ENCODE results near the gene TMEM185B. TPM values are rescaled to one million over a fixed set of nuclear protein-coding genes. Genes with fewer than 3 reads are reported as not detected.
A peak's percentile ranks its signal among the peaks of the same experiment; 100 is the strongest.
"Not testable (repeated sequence)": the region's sequence is repeated elsewhere in the genome, so short reads cannot be mapped to it uniquely, and the experiment has no call there.

TMEM185B gene
- 10 to 100 TPM; 20.3 to 21.4 TPM for total RNA-seq

DNA sequence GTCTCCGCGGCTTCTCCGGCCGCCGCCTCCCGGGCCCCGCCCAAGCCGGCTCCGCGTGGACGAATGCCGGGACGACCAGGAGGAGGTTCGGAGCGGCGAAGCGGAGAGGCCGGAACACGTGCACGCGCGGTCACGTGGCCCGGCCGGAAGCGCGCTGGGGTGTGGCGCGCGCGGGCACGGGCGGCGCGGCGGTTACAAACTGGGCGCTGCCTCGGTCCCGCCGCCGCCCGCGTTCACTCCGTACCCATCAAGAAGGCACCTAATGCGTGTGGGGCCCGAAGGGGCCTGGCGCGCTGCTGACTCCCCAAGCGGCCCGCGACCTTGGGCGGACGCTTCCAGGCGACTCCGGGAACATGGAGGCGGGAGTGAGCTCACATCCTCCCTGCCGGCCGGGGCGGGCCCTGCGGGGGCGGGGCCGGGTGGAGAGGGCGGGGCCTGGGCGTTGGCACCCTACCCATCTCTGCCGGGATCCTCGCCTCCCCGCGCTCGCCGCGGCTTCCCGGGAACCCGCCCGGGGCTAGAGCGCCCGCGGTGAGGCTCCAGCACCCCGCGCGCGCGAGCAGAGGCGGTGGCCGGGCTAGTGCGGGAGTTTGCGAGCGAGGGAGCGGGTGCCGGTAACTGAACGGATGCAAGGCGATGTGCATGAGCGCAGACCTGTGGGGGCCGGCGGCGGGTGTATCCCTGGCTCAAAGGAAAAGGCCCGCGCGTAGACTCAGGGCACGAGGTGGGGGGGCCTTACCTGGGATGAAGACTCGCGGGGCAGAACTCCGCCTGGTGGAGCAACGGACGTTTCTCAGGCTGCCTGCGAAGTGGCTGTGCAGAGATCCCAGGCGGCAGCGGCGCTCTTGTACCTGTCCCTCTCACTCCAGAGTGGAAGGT is at the start of gene TMEM185B:
TMEM185B (minus strand) TSS at position 367 of the 879 bp plus-strand sequence. CDS start 424 bp downstream, outside the sequence.
- H3K36me3 Mint-ChIP-seq = peaks cover 52% of the 10 kb centered on the region
- H3K9me3 Mint-ChIP-seq (ENCODE audit: low read depth) = no peaks in the 10 kb centered on the region
- H3K4me3 Mint-ChIP-seq = peak within 1 kb of the TSS; percentile 78
- CTCF ChIA-PET = interaction anchor here (0.7 to 1.5 kb wide), 8 partner anchors 9 to 468 kb away, joined by 3 to 6 read pairs (median 3); no protein-coding TSS in a partner anchor
- peaks cover 74% of the 10 kb centered on the region for H3K4me1 Mint-ChIP-seq
- ATAC-seq (peak; percentile 96), DNase-seq (peak; percentile 92)
- H3K27me3 Mint-ChIP-seq = no peaks in the 10 kb centered on the region
- peak within 1 kb of the TSS; percentile 88 for H3K27ac Mint-ChIP-seq

DNA sequence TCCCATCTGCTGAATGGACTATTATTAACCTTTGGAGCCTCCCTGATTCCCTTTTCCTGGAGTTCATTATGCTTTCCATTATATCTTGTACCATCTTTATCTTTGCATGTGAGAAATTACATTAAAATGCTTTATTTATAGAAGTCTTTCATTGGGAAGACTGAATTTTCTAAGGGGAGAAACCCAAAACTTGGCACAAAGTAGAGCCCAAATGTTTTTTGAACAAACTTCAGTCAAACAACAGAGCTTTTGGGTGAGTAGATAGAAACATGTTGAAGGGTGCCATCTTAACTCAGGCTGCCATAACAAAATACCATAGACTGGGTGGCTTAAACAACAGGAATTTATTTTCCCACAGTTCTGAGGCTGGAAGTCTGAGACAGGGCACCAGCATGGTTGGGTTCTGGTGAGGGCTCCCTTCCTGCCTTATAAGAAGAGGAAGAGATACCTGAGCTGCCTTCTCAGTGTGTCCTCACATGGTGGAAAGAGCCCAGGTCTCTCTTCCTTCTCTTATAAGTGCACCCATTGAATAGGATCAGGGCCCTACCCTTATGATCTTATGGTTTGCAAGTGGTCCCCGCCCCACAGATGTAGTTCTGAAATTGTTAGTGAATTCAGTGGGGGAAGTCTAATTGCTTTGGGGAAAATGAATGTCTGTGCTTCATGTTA is 48.6 kb upstream of the TMEM185B start:
- ATAC-seq (no peak), DNase-seq (no peak)
- peaks cover 42% of the 10 kb centered on the region for H3K4me1 Mint-ChIP-seq
- peaks cover 54% of the 10 kb centered on the region for H3K36me3 Mint-ChIP-seq
- CTCF ChIA-PET = interaction anchor here (0.9 to 1.0 kb wide), 2 partner anchors 10 to 330 kb away, joined by 3 to 4 read pairs; no protein-coding TSS in a partner anchor
- H3K4me3 Mint-ChIP-seq = no peak overlapping the region
- no peaks in the 10 kb centered on the region for H3K27me3 Mint-ChIP-seq
- peaks cover 9% of the 10 kb centered on the region for H3K9me3 Mint-ChIP-seq (ENCODE audit: low read depth)
- H3K27ac Mint-ChIP-seq = no peak overlapping the region

DNA sequence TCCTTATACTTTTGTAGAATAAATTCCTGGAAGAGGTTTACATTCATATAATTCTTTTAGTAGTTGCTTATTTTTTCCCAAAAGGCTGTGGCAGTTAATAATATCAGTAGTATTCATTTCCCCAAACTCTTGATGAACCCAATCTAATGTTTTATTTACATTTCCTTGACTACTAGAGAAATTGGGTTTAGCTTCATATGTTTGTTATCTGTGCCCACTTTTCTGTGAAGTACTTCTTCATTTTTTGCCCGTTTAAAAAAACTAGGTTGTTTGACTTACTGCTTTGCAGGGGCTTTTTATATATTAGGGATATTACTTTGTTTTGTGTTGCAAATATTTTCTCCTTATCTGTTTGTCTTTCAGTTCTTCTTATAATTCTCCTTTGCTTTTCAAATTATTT is 46.6 kb upstream of the TMEM185B start:
- H3K36me3 Mint-ChIP-seq = peaks cover 43% of the 10 kb centered on the region
- no peak for DNase-seq
- peaks cover 4% of the 10 kb centered on the region for H3K9me3 Mint-ChIP-seq (ENCODE audit: low read depth)
- H3K27me3 Mint-ChIP-seq = no peaks in the 10 kb centered on the region
- no peak overlapping the region for H3K4me3 Mint-ChIP-seq
- no peak for ATAC-seq
- CTCF ChIA-PET = no interaction called here
- H3K27ac Mint-ChIP-seq = no peak overlapping the region
- peaks cover 48% of the 10 kb centered on the region for H3K4me1 Mint-ChIP-seq

DNA sequence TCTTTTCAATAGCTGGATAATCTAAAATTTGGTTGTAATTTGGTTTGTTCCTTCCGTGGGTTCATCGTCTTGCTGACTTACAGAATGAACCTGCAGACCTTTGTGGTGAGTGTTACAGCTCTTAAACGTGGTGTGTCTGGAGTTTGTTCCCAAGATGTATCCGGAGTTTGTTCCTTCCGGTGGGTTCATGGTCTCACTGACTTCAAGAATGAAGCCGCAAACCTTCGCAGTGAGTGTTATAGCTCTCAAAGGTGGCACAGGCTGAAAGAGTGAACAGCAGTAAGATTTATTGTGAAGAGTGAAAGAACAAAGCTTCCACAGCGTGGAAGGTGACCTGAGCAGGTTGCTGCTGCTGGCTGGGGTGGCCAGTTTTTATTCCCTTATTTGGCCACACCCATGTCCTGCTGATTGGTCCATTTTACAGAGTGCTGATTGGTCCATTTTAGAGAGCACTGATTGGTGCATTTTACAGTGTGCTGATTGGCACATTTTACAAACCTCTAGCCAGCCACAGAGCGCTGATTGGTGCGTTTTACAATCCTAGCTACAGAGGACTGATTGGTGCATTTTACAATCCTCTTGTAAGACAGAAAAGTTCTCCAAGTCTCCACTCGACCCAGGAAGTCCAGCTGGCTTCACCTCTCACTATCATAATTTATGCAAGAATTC is 46.0 kb upstream of the TMEM185B start:
- Mint-ChIP-seq H3K4me3 (no peak overlapping the region), H3K4me1 (peaks cover 48% of the 10 kb centered on the region), H3K27ac (no peak overlapping the region), H3K9me3 (ENCODE audit: low read depth) (peaks cover 4% of the 10 kb centered on the region), H3K36me3 (peaks cover 43% of the 10 kb centered on the region), H3K27me3 (no peaks in the 10 kb centered on the region)
- no peak for DNase-seq
- ATAC-seq = no peak
- CTCF ChIA-PET = no interaction called here

DNA sequence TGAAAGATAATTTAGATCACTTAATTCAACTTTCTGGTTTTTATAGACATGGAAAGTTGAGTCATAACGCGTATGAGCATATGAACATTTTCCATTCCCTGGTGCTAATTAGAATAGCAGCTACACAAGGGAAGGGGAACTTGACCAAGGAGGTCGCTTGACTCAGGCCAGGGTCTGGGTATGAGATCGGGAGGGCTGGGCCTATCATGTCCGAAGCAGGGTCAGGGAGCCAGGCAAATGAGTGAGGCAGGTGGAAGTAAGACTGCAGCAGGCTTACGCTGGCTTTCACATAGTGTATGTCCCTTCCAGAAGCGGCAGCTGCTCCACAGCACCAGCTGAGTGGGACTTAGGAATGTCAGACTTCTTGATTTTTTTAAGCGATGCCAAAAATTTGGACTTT is 44.1 kb upstream of the TMEM185B start:
- H3K27me3 Mint-ChIP-seq = no peaks in the 10 kb centered on the region
- peaks cover 30% of the 10 kb centered on the region for H3K4me1 Mint-ChIP-seq
- no peak overlapping the region for H3K4me3 Mint-ChIP-seq
- DNase-seq (no peak), ATAC-seq (no peak)
- H3K36me3 Mint-ChIP-seq = peaks cover 37% of the 10 kb centered on the region
- H3K27ac Mint-ChIP-seq = no peak overlapping the region
- H3K9me3 Mint-ChIP-seq (ENCODE audit: low read depth) = peaks cover 4% of the 10 kb centered on the region
- CTCF ChIA-PET = interaction anchor here (0.9 kb wide), 1 partner anchor 8 kb away, joined by 3 read pairs; no protein-coding TSS in a partner anchor

DNA sequence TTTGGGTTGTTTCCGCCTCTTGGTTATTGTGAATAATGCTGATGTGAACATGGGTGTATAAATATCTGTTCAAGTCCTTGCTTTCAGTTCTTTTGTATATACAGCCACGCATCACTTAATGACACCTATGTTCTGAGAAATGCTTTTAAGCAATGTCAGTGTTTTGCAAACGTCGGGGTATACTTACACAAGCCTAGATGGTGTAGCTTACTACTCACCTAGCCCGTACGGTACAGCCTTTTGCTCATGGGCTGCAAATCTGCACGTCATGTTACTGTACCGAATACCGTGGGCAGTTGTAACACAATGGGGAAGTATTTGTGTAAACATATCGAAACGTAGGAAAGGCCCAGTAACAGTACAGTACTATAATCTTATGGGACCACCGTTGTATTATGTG is 41.8 kb upstream of the TMEM185B start:
- no peak overlapping the region for H3K27ac Mint-ChIP-seq
- DNase-seq = no peak
- H3K27me3 Mint-ChIP-seq = no peaks in the 10 kb centered on the region
- ATAC-seq = no peak
- H3K36me3 Mint-ChIP-seq = peaks cover 25% of the 10 kb centered on the region
- no peak overlapping the region for H3K4me3 Mint-ChIP-seq
- peaks cover 5% of the 10 kb centered on the region for H3K9me3 Mint-ChIP-seq (ENCODE audit: low read depth)
- CTCF ChIA-PET = interaction anchor here (1.4 kb wide), 1 partner anchor 48 kb away, joined by 6 read pairs; no protein-coding TSS in a partner anchor
- peaks cover 21% of the 10 kb centered on the region for H3K4me1 Mint-ChIP-seq

DNA sequence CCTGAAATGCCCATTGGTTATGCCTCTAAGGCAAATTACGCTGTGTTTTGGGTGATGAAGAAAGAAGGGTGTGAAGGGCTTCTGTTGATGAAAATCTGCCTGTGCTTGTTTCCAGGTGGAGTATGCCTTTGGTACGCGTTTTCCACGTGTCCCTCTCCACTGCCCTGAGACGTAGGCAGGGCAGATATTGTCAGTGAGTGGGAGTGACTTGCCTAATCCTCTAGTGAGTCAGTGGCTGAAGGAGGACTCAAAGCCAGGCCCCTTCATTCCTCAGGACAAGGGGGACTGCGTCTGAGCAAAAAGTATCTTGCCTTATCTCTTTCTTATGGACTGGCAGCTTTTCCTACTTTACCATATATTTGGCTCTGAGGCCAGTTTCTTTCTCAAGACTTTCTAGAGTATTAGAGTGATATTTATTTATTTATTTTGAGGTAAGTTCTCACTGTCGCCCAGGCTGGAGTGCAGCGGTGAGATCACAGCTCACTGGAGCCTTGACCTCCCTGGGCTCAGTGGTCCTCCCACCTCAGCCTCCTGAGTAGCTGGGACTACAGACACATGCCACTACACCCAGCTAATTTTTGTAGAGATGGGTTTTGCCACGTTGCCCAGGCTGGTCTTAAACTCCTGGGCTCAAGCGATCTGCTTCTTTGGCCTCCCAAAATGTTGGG is 39.7 kb upstream of the TMEM185B start:
- H3K36me3 Mint-ChIP-seq = peaks cover 21% of the 10 kb centered on the region

DNA sequence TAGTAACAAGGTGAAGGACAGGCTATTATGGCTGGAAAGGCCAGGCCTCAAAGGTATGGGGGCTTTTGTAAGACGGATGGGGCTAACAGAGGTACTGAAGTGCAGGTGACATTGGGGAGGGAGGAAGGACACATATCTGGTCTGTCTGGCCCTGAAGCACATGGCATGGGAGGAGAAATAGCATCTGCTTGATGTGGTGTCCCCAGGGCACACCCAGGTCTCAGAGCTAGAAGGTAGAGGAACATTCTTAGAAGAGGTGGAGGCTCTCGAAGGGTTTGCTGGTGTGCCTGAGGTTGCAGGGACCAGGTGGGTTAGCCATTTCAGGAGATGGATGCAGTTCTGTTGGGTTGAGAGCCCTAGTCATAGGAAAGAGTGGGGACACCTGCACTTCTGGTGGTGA is 39.0 kb upstream of the TMEM185B start:
- Mint-ChIP-seq H3K4me1 (peaks cover 25% of the 10 kb centered on the region), H3K27me3 (no peaks in the 10 kb centered on the region), H3K36me3 (peaks cover 25% of the 10 kb centered on the region), H3K9me3 (ENCODE audit: low read depth) (peaks cover 12% of the 10 kb centered on the region), H3K27ac (no peak overlapping the region), H3K4me3 (no peak overlapping the region)
- ATAC-seq = no peak
- CTCF ChIA-PET = interaction anchor here (0.9 to 1.4 kb wide), 2 partner anchors 9 to 50 kb away, joined by 4 read pairs; no protein-coding TSS in a partner anchor
- no peak for DNase-seq

More for the DNA sequence above, 39.7 kb upstream of the TMEM185B start:
- Mint-ChIP-seq H3K27ac (no peak overlapping the region), H3K27me3 (no peaks in the 10 kb centered on the region), H3K9me3 (ENCODE audit: low read depth) (peaks cover 11% of the 10 kb centered on the region), H3K4me3 (no peak overlapping the region), H3K4me1 (peaks cover 23% of the 10 kb centered on the region)
- ATAC-seq (no peak), DNase-seq (no peak)
- CTCF ChIA-PET = interaction anchor here (1.4 kb wide), 1 partner anchor 11 kb away, joined by 3 read pairs; no protein-coding TSS in a partner anchor

DNA sequence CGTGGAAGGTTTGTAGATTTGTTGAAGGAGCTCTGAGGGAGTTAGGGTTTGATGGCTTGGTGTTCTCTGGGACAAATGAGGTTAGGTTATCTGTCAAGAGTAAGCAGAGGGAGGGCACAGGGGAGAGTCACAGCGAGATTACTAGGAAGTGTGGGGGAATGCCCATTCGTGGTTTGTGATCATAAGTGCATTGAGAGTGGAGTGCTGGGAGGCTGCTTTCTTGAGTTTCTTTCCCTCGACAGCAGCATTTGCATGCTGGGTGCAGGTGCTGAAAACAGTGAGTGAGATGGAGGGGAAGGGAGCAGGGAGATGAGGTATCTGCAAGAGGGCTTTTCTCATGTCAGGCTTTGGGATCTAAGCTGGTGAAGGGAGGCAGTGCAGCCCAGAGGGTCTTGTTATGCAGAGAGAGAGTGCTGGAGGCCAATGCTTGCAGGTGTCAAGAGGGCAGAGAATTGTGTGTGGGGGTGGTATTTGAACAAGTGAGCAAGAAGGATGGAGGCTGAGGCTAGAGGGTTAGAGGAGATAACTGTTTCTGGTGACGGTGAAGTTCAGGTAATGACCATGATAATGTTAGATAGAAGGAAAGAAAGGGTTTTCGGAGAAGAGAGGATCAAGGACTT is 38.3 kb upstream of the TMEM185B start:
- peak; percentile 45 for ATAC-seq
- Mint-ChIP-seq H3K4me1 (peaks cover 28% of the 10 kb centered on the region), H3K27me3 (no peaks in the 10 kb centered on the region), H3K4me3 (no peak overlapping the region), H3K27ac (no peak overlapping the region), H3K36me3 (peaks cover 27% of the 10 kb centered on the region), H3K9me3 (ENCODE audit: low read depth) (peaks cover 12% of the 10 kb centered on the region)
- CTCF ChIA-PET = interaction anchor here (0.9 to 1.4 kb wide), 2 partner anchors 10 to 51 kb away, joined by 4 read pairs; no protein-coding TSS in a partner anchor
- no peak for DNase-seq

DNA sequence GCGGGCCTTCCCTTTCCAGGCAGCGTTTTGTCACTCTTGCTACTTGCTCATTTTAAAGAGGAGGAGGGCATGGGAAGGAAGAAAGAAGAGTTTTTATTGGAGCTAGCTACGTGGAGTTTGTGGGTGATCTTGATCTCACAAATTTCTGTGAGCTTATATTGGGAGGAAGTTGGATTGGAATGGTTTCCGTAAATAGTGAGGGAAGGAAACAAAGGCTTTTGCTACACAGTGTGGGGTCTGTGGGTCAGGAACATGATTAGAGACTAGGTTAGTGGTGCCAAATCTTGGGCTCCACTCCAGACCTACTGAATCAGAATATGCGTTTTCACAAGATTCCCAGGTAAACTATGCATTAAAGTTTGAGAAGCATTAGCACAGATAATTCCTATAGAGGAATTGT is 37.5 kb upstream of the TMEM185B start:
- Mint-ChIP-seq H3K27me3 (no peaks in the 10 kb centered on the region), H3K27ac (no peak overlapping the region), H3K4me3 (no peak overlapping the region), H3K4me1 (peaks cover 36% of the 10 kb centered on the region), H3K9me3 (ENCODE audit: low read depth) (peaks cover 12% of the 10 kb centered on the region), H3K36me3 (peaks cover 35% of the 10 kb centered on the region)
- DNase-seq (no peak), ATAC-seq (no peak)
- CTCF ChIA-PET = interaction anchor here (0.9 kb wide), 1 partner anchor 29 kb away, joined by 3 read pairs; no protein-coding TSS in a partner anchor

DNA sequence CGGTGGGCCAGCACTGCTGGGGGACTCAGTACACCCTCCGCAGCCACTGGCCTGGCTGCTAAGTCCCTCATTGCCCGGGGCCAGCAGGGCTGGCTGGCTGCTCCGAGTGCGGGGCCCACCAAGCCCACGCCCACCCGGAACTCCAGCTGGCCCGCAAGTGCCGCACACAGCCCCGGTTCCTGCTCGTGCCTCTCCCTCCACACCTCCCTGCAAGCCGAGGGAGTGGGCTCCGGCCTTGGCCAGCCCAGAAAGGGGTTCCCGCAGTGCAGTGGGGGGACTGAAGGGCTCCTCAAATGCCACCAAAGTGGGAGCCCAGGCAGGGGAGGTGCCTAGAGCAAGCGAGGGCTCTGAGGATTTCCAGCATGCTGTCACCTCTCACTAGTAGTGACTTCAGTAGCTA is 36.7 kb upstream of the TMEM185B start:
- H3K27me3 Mint-ChIP-seq, H3K4me3 Mint-ChIP-seq, ATAC-seq, H3K27ac Mint-ChIP-seq, DNase-seq: not testable (repeated sequence)
- peaks cover 12% of the 10 kb centered on the region for H3K9me3 Mint-ChIP-seq (ENCODE audit: low read depth)
- H3K36me3 Mint-ChIP-seq = peaks cover 40% of the 10 kb centered on the region
- CTCF ChIA-PET = interaction anchor here (0.9 kb wide), 1 partner anchor 28 kb away, joined by 3 read pairs; no protein-coding TSS in a partner anchor
- H3K4me1 Mint-ChIP-seq = peaks cover 38% of the 10 kb centered on the region

DNA sequence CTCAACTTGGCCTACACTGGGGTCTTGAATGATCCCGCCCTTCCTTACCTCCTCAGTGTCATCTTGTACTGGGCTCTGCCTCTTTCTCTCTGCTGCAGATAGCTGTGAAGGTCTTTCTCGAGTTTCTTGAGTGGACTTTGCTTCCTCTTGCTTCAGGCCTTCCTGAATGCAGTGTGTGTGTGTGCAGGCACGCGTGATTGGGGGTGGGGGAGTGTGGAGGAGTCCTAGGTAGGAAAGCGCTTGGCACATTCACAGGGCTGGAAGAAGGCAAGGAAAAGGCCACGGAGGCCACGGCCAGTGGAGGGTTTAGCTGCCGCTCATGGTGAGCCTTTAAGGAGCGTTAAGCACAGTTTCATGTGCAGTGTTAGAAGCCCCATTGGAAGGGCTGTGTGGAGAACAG is 35.0 kb upstream of the TMEM185B start:
- ATAC-seq (no peak), DNase-seq (no peak)
- CTCF ChIA-PET = interaction anchor here (1.0 to 1.1 kb wide), 2 partner anchors 55 to 81 kb away, joined by 3 to 4 read pairs; no protein-coding TSS in a partner anchor
- peaks cover 47% of the 10 kb centered on the region for H3K4me1 Mint-ChIP-seq
- H3K27ac Mint-ChIP-seq = no peak overlapping the region
- H3K9me3 Mint-ChIP-seq (ENCODE audit: low read depth) = peaks cover 12% of the 10 kb centered on the region
- no peak overlapping the region for H3K4me3 Mint-ChIP-seq
- no peaks in the 10 kb centered on the region for H3K27me3 Mint-ChIP-seq
- peaks cover 41% of the 10 kb centered on the region for H3K36me3 Mint-ChIP-seq
